ENCODE measurements around the gene JAK1.

The JAK1 gene

GRCh38 chr1:64908575-64908974 is 57.8 kb downstream of the JAK1 start:
- Histone ChIP-seq H3K27ac (no peak overlapping the region), H3K4me3 (ENCODE audit: low read depth, low read length) (no peak overlapping the region), H3K36me3 (replicated peaks) (no peaks in the 10 kb centered on the region), H3K27me3 (replicated peaks) (no peaks in the 10 kb centered on the region)
- no peak for TF ChIP-seq CTCF (IDR thresholded peaks at IDR 0.05; ENCODE audit: low read depth, low read length, missing control alignments)
- in situ Hi-C loops (cut with HindIII; ENCODE audit: low pct_ligation_motif_present, low sequenced_read_pairs): no loop called here
- DNase-seq: no peak

DNA sequence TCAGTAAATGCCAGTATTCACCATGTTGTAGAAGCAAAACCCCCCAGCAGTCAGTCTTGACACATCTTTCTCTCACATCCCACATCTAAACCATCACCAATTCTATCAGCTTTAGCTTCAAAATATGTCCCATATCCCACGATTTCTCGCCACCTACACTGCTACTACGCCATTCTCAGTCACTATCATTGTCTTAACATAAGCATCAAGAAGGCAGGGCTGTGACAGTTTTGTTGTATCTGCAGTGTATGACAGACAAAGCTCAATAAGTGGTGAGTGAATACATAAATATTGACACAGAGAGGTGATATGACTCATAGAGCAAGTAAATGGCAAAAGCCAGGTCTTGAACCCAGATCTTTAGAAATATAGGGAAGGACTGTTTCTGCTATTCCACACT is 59.9 kb downstream of the JAK1 start:
- no peak for TF ChIP-seq CTCF (IDR thresholded peaks at IDR 0.05; ENCODE audit: low read depth, low read length, missing control alignments)
- H3K36me3 ChIP-seq (replicated peaks): no peaks in the 10 kb centered on the region
- H3K27ac ChIP-seq: peak overlapping the region; percentile 16
- H3K27me3 ChIP-seq (replicated peaks): no peaks in the 10 kb centered on the region
- DNase-seq: no peak
- no peak overlapping the region for H3K4me3 ChIP-seq (ENCODE audit: low read depth, low read length)
- in situ Hi-C loops (cut with HindIII; ENCODE audit: low pct_ligation_motif_present, low sequenced_read_pairs): no loop called here

DNA sequence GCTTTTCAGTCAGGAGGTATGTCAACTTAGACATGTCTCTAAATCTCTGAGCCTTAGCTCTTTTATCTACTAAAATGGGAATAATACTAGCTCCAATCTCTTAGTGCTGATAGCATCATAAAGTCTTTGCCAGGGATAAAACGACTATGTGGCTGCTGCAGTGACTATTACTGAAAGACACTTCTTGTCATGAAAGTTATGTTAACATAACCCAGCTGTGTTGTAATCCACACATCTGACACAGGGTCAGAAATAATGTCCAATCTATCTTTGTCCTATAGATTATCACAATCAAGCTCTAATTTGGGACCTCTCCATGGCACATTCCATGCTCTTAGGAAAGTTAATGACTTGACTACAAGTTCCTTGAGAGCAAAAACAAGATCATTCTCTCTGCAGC is 62.8 kb downstream of the JAK1 start:
- no peak for DNase-seq
- in situ Hi-C loops (cut with HindIII; ENCODE audit: low pct_ligation_motif_present, low sequenced_read_pairs): no loop called here
- Histone ChIP-seq H3K4me3 (ENCODE audit: low read depth, low read length) (no peak overlapping the region), H3K27me3 (replicated peaks) (no peaks in the 10 kb centered on the region), H3K36me3 (replicated peaks) (no peaks in the 10 kb centered on the region), H3K27ac (no peak overlapping the region)
- no peak for TF ChIP-seq CTCF (IDR thresholded peaks at IDR 0.05; ENCODE audit: low read depth, low read length, missing control alignments)

DNA sequence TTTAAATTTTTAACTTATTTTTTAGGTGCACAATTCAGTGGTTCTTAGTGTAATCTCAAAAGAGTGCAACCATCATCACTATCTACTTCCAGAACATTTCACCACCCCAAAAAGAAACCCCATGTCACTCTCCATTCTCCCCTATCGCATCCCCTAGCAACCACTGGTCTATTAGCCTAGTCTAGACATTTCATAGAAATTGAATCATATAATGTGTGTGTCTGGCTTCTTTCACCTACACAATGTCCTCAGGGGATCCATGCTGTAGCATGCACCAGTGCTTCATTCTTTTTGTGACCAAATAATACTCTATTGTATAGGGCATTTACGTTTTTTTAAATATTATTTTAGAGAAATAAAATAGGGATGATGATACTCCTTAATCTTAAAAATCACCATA is 64.7 kb downstream of the JAK1 start:
- TF ChIP-seq CTCF (IDR thresholded peaks at IDR 0.05; ENCODE audit: low read depth, low read length, missing control alignments): no peak
- in situ Hi-C loops (cut with HindIII; ENCODE audit: low pct_ligation_motif_present, low sequenced_read_pairs): no loop called here
- Histone ChIP-seq H3K36me3 (replicated peaks) (no peaks in the 10 kb centered on the region), H3K4me3 (ENCODE audit: low read depth, low read length) (no peak overlapping the region), H3K27me3 (replicated peaks) (no peaks in the 10 kb centered on the region), H3K27ac (no peak overlapping the region)
- DNase-seq: no peak

GRCh38 chr1:64900916-64901315 is 65.4 kb downstream of the JAK1 start:
- Histone ChIP-seq H3K4me3 (ENCODE audit: low read depth, low read length) (no peak overlapping the region), H3K27me3 (replicated peaks) (no peaks in the 10 kb centered on the region), H3K36me3 (replicated peaks) (no peaks in the 10 kb centered on the region), H3K27ac (no peak overlapping the region)
- in situ Hi-C loops (cut with HindIII; ENCODE audit: low pct_ligation_motif_present, low sequenced_read_pairs): no loop called here
- no peak for TF ChIP-seq CTCF (IDR thresholded peaks at IDR 0.05; ENCODE audit: low read depth, low read length, missing control alignments)
- DNase-seq: no peak

DNA sequence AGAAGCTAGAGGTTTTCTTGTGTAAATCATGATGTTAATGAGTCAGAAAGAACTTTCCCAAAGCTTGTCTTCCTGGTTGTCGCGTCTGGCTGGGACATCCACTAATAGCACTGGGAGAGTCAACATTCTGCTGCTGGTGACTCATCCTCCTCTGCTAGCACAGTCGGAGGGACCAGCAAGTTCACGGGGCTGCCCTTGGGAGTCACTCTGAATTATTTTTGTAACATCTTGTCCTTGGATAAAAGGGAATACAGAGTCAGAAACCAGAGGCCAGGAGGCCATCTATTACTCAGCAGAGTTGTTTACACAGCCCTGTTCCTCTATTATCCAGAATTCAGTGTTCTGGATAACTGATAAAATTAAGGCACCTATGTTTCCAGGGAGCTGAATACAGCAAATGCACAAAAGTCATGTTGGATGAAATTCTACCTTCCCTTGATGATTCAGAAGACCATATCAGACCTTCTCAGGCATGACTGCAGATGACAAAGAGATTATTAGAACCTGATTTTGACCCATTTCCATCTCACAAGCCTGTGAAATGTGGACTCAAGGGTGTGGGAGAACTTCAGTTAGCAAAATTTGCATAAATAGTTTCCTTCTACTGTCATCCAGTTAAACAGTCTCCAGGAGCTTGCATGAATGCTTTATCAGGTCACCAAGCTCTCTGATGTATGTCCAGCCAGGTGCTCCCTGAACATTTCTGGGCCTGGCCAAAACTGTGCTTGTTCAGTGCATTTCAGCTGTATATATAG is 68.1 kb downstream of the JAK1 start:
- no peak for TF ChIP-seq CTCF (IDR thresholded peaks at IDR 0.05; ENCODE audit: low read depth, low read length, missing control alignments)
- no peaks in the 10 kb centered on the region for H3K36me3 ChIP-seq (replicated peaks)
- in situ Hi-C loops (cut with HindIII; ENCODE audit: low pct_ligation_motif_present, low sequenced_read_pairs): no loop called here
- DNase-seq: peak; percentile 98
- H3K4me3 ChIP-seq (ENCODE audit: low read depth, low read length): no peak overlapping the region
- H3K27me3 ChIP-seq (replicated peaks): no peaks in the 10 kb centered on the region
- H3K27ac ChIP-seq: peak overlapping the region; percentile 97

All from brain microvascular endothelial cell (primary cell).